ENCODE results near the gene ITPKB.
A peak's percentile ranks its signal among the peaks of the same experiment; 100 is the strongest.

The ITPKB gene

GRCh38 chr1:226665505-226666163 lies 73.4 kb downstream of the ITPKB start:
- DNase-seq (ENCODE audit: low read depth): no peak

- DNase-seq (ENCODE audit: low read depth): no peak
Measured at GRCh38 chr1:226664413-226665101, 74.5 kb downstream of the ITPKB start.

- DNase-seq (ENCODE audit: low read depth): no peak
Measured at GRCh38 chr1:226663327-226663704, 75.8 kb downstream of the ITPKB start.

- peak; percentile 76 for DNase-seq (ENCODE audit: low read depth)
Measured at GRCh38 chr1:226662642-226663326, 76.3 kb downstream of the ITPKB start.

- no peak for DNase-seq (ENCODE audit: low read depth)
Measured at GRCh38 chr1:226661965-226662364, 77.1 kb downstream of the ITPKB start.

- no peak for DNase-seq (ENCODE audit: low read depth)
Measured at GRCh38 chr1:226661271-226661670, 77.8 kb downstream of the ITPKB start.

- no peak for DNase-seq (ENCODE audit: low read depth)
Measured at GRCh38 chr1:226660410-226661182, 78.5 kb downstream of the ITPKB start.

GRCh38 chr1:226659641-226660040 lies 79.4 kb downstream of the ITPKB start:
- DNase-seq (ENCODE audit: low read depth): no peak

- no peak for DNase-seq (ENCODE audit: low read depth)
Measured at GRCh38 chr1:226659136-226659535, 79.9 kb downstream of the ITPKB start.

- no peak for DNase-seq (ENCODE audit: low read depth)
Measured at GRCh38 chr1:226658546-226659125, 80.4 kb downstream of the ITPKB start.

- DNase-seq (ENCODE audit: low read depth): no peak
Measured at GRCh38 chr1:226657895-226658545, 81.1 kb downstream of the ITPKB start.

GRCh38 chr1:226656601-226657277 lies 82.3 kb downstream of the ITPKB start:
- no peak for DNase-seq (ENCODE audit: low read depth)

- no peak for DNase-seq (ENCODE audit: low read depth)
Measured at GRCh38 chr1:226656201-226656600, 82.9 kb downstream of the ITPKB start.

GRCh38 chr1:226655251-226656163 lies 83.6 kb downstream of the ITPKB start:
- DNase-seq (ENCODE audit: low read depth): no peak

GRCh38 chr1:226654668-226655055 lies 84.4 kb downstream of the ITPKB start:
- DNase-seq (ENCODE audit: low read depth): no peak

GRCh38 chr1:226654046-226654667 lies 84.9 kb downstream of the ITPKB start:
- DNase-seq (ENCODE audit: low read depth): no peak

- DNase-seq (ENCODE audit: low read depth): peak; percentile 40
Measured at GRCh38 chr1:226653311-226653921, 85.7 kb downstream of the ITPKB start.

- no peak for DNase-seq (ENCODE audit: low read depth)
Measured at GRCh38 chr1:226652613-226653012, 86.5 kb downstream of the ITPKB start.

- DNase-seq (ENCODE audit: low read depth): no peak
Measured at GRCh38 chr1:226651732-226652105, 87.4 kb downstream of the ITPKB start.
